Spinal cord (tissue), 10 donors: Measurements from ENCODE around the gene HEMK1. TPM values are rescaled to one million over a fixed set of nuclear protein-coding genes. Genes with fewer than 3 reads are reported as not detected.
A peak's percentile ranks its signal among the peaks of the same experiment; 100 is the strongest.

Experiments used
- DNase-seq, 6 donors: peaks; one replicate each; pipeline versions ENCODE4 v3.0.0 to v3.0.0-alpha.2; 2013 to 2015; ENCODE audit warnings: low spot score in 6 of 6, low read depth in 4 of 6
- H3K27ac ChIP-seq: one replicate; pipeline ENCODE4 v1.5.1; 2013; ENCODE audit warnings: low read depth, low read length, control low read depth
- H3K27me3 ChIP-seq: one replicate; pipeline ENCODE4 v1.6.1; 2013; ENCODE audit warnings: low read length; ENCODE audit not compliant: control insufficient read depth, insufficient read depth
- H3K36me3 ChIP-seq: one replicate; pipeline ENCODE4 v1.6.1; 2013; ENCODE audit warnings: low read length; ENCODE audit not compliant: control insufficient read depth, insufficient read depth
- H3K4me1 ChIP-seq: one replicate; pipeline ENCODE4 v1.6.1; 2013; ENCODE audit warnings: low read length; ENCODE audit not compliant: control insufficient read depth, insufficient read depth
- H3K4me3 ChIP-seq: one replicate; pipeline ENCODE4 v1.5.1; 2013; ENCODE audit warnings: low read depth, low read length, control low read depth
- H3K9me3 ChIP-seq: one replicate; pipeline ENCODE4 v1.6.1; 2013; ENCODE audit warnings: low read length; ENCODE audit not compliant: control insufficient read depth, insufficient read depth
- WGBS: methylation state at CpG from one replicate; pipeline ENCODE4 v1.1.5; 2013; ENCODE audit warnings: missing lambda C conversion rate; ENCODE audit not compliant: insufficient coverage; 5-methylcytosine and 5-hydroxymethylcytosine counted together
- polyA plus RNA-seq, 2 donors: library from polyadenylated mRNA; unstranded; fragments of 120-200 nt; gene quantifications; one replicate each; pipeline ENCODE4 v1.2.1, GENCODE V29; 2013; ENCODE audit not compliant: insufficient read length in 2 of 2
- total RNA-seq, 2 donors: library from RNA; depleted of rRNA in 1 of 2; stranded (reverse); fragments of 120-200 nt in 1 of 2; fragments of >200 nt in 1 of 2; gene quantifications; one replicate each; pipeline versions ENCODE4 v1.2.3 to v1.2.4, GENCODE V29; 2013 to 2014
- donor health status: healthy.

The HEMK1 gene
- total and polyA plus RNA-seq, 4 donors = 4.3 to 23.7 (median 17.7) TPM

- WGBS = 64% methylated on average over 1 of the region's 1 CpG
- peaks cover 30% of the 10 kb centered on the region for H3K4me1 ChIP-seq
- no peaks in the 10 kb centered on the region for H3K9me3 ChIP-seq
- no peak overlapping the region for H3K27ac ChIP-seq
- no peak overlapping the region for H3K4me3 ChIP-seq
- peak in 3 of 6 donors; percentile 17 to 68 (median 66) for DNase-seq
- H3K27me3 ChIP-seq = no peaks in the 10 kb centered on the region
- peaks cover 38% of the 10 kb centered on the region for H3K36me3 ChIP-seq
These were observed 2.8 kb downstream of the HEMK1 start for GRCh38 chr3:50572158-50572557.

- no peak overlapping the region for H3K27ac ChIP-seq
- 90% methylated on average over 2 of the region's 4 CpGs for WGBS
- DNase-seq = no peak
- no peaks in the 10 kb centered on the region for H3K9me3 ChIP-seq
- H3K36me3 ChIP-seq = peaks cover 45% of the 10 kb centered on the region
- H3K4me1 ChIP-seq = peaks cover 24% of the 10 kb centered on the region
- no peak overlapping the region for H3K4me3 ChIP-seq
- H3K27me3 ChIP-seq = no peaks in the 10 kb centered on the region
These were observed 3.6 kb downstream of the HEMK1 start for GRCh38 chr3:50572801-50573371.

DNA sequence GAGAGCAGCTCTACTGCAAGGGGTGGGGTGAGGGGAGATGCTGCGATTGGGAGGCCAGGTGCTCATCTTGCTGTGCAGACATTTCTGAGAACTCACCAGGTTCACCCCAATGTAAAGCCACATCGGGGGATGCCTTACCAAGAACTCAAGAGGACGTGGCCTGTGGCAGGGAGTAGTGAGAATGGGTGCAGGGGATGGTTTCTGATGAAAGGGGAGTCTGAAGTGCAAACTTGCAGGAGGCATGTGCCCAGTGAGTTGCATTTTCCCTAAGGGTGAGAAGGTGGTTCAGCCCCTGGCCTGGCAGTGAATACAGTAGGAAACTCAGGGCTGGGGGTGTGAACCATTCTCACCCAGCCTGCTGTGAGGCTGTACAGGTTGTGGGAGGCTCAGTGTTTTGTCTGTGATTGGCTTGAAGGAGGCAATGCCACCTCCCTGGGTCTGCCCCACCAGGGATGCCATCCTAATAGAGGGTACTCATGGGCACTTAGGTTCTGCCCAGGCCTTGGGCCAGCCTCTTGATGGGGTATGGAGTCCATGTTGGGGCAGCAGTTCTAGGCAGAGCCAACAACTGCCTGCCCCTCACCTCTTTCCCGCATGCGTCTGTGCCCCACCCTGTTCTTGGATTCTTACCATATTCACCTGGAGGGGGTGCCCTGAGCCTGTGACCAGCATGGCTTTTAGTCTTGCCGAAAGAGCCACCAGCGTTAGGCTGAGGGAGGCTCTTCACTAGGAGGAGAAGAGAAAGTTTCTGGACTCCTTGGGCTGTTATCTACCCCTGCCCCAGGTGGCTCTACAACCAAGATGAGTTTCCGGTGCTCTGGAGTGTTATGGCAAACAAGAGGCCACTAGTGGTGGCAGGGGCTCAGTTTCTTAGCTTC is 4.5 kb downstream of the HEMK1 start:
- no peak overlapping the region for H3K4me3 ChIP-seq
- no peak overlapping the region for H3K27ac ChIP-seq
- 92% methylated on average over 5 of the region's 8 CpGs for WGBS
- no peak for DNase-seq
- H3K4me1 ChIP-seq = peaks cover 15% of the 10 kb centered on the region
- no peaks in the 10 kb centered on the region for H3K27me3 ChIP-seq
- H3K36me3 ChIP-seq = peaks cover 51% of the 10 kb centered on the region
- H3K9me3 ChIP-seq = no peaks in the 10 kb centered on the region

- Histone ChIP-seq H3K9me3 (no peaks in the 10 kb centered on the region), H3K36me3 (peaks cover 58% of the 10 kb centered on the region), H3K27ac (no peak overlapping the region), H3K4me3 (no peak overlapping the region), H3K4me1 (peaks cover 13% of the 10 kb centered on the region), H3K27me3 (no peaks in the 10 kb centered on the region)
- WGBS = no CpG with 5 or more reads among the region's 1 CpG
- DNase-seq = no peak
These were observed 5.1 kb downstream of the HEMK1 start for GRCh38 chr3:50574444-50574831.

- Histone ChIP-seq H3K27me3 (no peaks in the 10 kb centered on the region), H3K27ac (no peak overlapping the region), H3K4me1 (peaks cover 5% of the 10 kb centered on the region), H3K4me3 (no peak overlapping the region), H3K9me3 (no peaks in the 10 kb centered on the region), H3K36me3 (peaks cover 67% of the 10 kb centered on the region)
- 97% methylated on average over 5 of the region's 6 CpGs for WGBS
- no peak for DNase-seq
These were observed 6.0 kb downstream of the HEMK1 start for GRCh38 chr3:50575372-50575771.

GRCh38 chr3:50577348-50577747 is 8.0 kb downstream of the HEMK1 start:
- peaks cover 78% of the 10 kb centered on the region for H3K36me3 ChIP-seq
- no peaks in the 10 kb centered on the region for H3K9me3 ChIP-seq
- DNase-seq = no peak
- H3K4me3 ChIP-seq = no peak overlapping the region
- no CpG with 5 or more reads among the region's 2 CpGs for WGBS
- no peaks in the 10 kb centered on the region for H3K27me3 ChIP-seq
- H3K4me1 ChIP-seq = peaks cover 2% of the 10 kb centered on the region
- no peak overlapping the region for H3K27ac ChIP-seq

DNA sequence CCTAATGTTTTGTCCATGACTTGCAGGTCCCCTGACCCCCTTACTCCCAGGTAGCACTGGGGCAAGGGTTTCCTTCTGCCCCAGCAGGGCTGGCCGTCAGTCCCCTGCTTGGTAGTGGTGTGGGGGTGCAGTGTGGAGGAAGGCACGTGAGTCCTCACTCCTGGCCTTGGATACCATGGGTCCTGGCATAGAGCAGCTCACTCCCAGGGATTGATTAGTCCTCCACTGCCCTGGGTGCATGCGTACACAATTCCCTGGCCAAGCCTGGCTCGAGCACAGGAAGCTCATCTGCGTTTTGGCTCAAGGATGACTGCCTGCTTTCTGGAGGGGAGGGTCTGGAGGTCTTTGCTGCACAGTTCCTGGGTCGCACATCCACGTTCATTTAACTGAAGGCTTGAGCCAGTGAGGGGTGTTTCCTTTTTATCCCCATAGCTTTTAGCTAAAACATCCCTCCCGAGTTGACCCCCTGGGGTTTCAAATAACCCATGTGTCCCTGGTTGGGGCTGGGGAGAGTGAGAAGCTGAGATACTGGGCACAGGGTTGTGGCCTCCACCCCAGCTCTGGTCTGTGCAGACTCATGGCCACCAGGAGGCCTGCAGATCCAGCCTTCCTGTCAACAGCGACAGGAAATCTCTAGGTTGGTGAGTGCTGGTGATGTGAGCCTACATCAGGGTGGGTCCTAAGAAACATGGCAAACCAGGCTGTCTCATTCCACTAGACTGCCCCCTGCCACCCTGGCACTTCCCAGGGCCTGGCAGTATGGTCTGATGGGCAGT is 11.5 kb downstream of the HEMK1 start:
- no peaks in the 10 kb centered on the region for H3K4me1 ChIP-seq
- no peak overlapping the region for H3K4me3 ChIP-seq
- H3K27ac ChIP-seq = no peak overlapping the region
- H3K9me3 ChIP-seq = no peaks in the 10 kb centered on the region
- H3K27me3 ChIP-seq = no peaks in the 10 kb centered on the region
- peaks cover 64% of the 10 kb centered on the region for H3K36me3 ChIP-seq
- WGBS = 75% methylated on average over 3 of the region's 9 CpGs
- no peak for DNase-seq

DNA sequence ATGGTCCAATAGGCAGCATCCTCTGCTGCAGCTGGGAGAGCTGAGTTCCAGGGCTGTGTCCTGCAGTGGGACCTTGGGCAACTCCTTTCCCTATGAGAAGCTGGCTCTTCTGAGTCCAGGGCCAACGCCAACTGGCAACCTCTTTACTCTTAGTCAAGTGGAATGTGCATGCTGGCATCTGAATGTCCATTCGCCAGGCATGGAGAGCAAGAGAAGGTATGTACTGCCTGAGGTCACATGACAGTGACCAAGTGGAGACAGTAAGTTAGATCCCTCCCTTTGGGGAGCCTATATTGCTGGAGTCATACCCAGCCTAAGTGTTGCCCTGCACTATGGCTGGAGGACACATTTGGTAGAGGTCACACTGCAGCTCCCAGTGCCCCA is 12.1 kb downstream of the HEMK1 start:
- H3K27ac ChIP-seq = no peak overlapping the region

DNA sequence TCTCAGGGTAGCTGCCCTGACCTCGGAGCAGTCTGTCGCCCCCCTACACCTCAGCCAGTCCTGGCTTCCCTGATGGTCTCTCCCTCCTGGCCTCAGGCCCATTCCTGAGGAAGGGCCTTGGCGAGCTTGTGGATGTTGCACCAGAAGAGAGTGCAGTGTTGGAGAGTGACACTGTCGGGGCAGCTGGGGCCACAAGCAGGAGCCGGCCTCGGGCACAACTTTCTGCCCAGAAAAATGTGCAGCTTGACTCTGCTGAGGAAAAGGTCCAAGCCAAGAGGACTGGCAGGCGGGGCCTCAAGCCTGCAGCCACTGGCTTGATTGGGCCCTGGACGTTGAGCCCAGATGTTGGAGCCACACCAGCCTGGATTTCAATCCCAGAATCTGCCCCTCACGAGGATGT is 12.8 kb downstream of the HEMK1 start:
- no peak overlapping the region for H3K4me3 ChIP-seq
- 91% methylated on average over 6 of the region's 9 CpGs for WGBS
- peaks cover 54% of the 10 kb centered on the region for H3K36me3 ChIP-seq
- H3K4me1 ChIP-seq = no peaks in the 10 kb centered on the region
- no peaks in the 10 kb centered on the region for H3K27me3 ChIP-seq
- no peak for DNase-seq
- no peak overlapping the region for H3K27ac ChIP-seq
- no peaks in the 10 kb centered on the region for H3K9me3 ChIP-seq

More for the DNA sequence above, 12.1 kb downstream of the HEMK1 start:
- Histone ChIP-seq H3K27me3 (no peaks in the 10 kb centered on the region), H3K4me3 (no peak overlapping the region), H3K4me1 (no peaks in the 10 kb centered on the region), H3K36me3 (peaks cover 59% of the 10 kb centered on the region), H3K9me3 (no peaks in the 10 kb centered on the region)
- DNase-seq = no peak
- 100% methylated on average over 2 of the region's 2 CpGs for WGBS
